Ramos (cell line): ENCODE results near the gene GRM7.

Experiments
- in situ Hi-C: fragments of 300-500 bp; cut with MboI; formaldehyde crosslinking; loops from one replicate; pipeline ENCODE4 v1.14.3; 2022; ENCODE audit warnings: low sequenced_read_pairs; ENCODE audit not compliant: unreplicated experiment

GRM7 gene

GRCh38 chr3:7737263-7737662 lies 876.3 kb downstream of the GRM7 start:
- in situ Hi-C loops = no loop called here

- in situ Hi-C loops = no loop called here
Measured at GRCh38 chr3:7739754-7740153, 878.8 kb downstream of the GRM7 start.

DNA sequence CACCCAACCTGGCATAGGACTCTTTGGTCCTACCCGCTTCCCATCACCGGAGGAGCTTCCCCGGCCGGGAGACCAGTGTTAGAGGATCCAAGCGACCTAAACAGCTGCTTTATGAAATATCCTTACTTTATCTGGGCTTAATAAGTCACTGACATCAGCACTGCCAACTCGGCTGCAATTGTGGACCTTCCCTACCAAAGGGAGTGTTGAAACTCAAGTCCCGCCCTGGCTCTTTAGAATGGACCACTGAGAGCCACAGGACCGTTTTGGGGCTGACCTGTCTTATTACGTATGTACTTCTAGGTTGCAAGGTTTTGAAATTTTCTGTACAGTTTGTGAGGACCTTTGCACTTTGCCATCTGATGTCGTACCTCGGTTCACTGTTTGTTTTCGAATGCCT lies 879.5 kb downstream of the GRM7 start:
- in situ Hi-C loops = no loop called here

DNA sequence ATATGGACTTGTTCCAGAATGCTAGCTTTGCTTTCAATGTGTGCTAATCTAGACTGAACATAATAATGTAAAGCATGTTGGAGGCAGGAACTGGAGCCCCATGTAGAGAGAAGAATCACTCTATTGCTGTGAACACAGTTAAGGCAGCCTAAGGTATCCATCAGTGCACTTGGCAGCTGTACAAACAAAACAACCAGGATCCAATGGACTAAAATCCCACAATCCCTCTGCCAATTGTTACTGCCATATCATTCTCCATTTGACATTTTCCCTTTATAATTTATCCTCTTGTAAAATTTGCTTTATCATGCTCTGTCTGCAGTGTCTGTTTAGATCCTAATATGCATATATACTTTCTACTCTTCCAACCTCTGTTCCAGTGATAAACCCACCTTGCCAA lies 883.9 kb downstream of the GRM7 start:
- in situ Hi-C loops = no loop called here

GRCh38 chr3:7745711-7746110 lies 884.8 kb downstream of the GRM7 start:
- in situ Hi-C loops = no loop called here

- in situ Hi-C loops = no loop called here
Measured at GRCh38 chr3:7749931-7750695, 889.2 kb downstream of the GRM7 start.

GRCh38 chr3:7752005-7752404 lies 891.1 kb downstream of the GRM7 start:
- in situ Hi-C loops = no loop called here

DNA sequence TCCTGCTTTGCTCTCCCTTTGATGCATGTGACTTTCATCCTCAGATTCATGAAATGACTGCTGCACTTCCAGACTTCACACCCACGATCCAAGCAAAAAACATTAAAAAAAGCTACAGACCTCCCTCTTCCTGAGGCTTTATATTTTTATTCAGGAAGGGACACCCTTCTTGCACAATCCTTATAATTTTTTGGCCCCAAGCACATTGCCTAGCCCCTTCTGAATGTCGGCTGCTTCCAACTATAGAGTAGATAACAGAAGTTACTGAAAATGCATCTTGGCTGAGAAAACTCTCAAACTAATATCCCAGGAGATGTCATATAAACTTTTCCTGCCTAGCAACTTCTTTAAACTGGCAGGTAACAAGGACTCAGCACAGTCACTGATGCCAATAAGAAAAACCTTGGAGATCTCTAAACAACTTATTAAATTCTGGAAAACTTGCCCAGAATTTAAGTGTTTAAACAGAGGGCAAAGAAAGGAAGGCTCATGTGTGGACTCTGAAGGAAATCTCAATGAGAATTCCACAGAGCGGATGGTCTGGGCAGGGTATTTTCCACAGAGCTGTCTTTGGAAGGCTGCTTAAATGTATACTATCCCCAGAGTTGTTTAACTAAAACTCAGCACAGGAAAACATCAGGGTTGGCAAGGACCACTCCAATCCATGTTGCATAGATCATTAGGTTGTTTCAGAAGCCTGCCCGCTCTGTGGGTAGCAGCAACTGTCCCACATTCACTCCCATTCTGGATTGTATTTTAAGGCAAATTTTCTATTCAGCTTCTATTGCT lies 893.9 kb downstream of the GRM7 start:
- in situ Hi-C loops = no loop called here

DNA sequence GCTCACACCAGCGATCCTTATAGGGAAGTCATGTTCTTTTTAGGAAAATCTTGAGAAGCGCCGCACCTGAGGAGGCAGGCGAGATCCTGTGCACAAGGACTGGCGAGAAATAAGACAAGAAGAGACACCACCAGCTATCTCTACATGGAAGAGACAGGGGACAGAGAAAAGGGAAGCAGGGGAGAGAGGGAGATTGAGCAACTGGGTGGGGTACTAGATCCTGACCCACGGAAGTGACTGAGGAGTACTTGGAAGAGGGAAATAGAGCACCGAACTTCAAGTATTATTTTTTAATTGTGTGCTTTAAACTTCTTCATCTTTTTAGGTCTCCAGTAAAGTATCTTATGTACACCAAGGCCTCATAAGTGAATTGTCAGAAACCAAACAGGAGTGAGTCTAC lies 898.7 kb downstream of the GRM7 start:
- in situ Hi-C loops = no loop called here

GRCh38 chr3:7760718-7761117 lies 899.8 kb downstream of the GRM7 start:
- in situ Hi-C loops = no loop called here

DNA sequence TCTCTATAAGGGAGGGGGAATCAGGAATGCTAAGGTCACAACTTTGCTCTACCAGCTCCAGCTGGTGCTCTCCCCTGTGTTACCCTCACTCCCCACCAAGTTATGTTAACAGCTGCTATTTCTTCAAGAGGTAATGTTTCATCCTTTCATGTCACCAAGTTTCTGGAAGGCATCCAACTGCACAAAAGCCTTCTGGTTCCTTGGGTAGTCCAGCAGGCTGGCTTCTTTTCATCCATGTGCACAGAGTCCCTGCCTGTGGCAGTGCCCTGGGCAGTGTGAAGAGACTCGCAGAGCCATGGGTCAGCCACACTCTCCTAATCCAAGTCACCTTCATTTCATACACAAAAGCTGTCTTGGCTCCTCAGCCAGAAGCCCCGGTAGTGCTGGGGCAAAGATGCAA lies 903.2 kb downstream of the GRM7 start:
- in situ Hi-C loops = no loop called here

- in situ Hi-C loops = no loop called here
Measured at GRCh38 chr3:7766530-7766929, 905.6 kb downstream of the GRM7 start.

GRCh38 chr3:7779331-7779730 lies 918.4 kb downstream of the GRM7 start:
- in situ Hi-C loops = no loop called here

DNA sequence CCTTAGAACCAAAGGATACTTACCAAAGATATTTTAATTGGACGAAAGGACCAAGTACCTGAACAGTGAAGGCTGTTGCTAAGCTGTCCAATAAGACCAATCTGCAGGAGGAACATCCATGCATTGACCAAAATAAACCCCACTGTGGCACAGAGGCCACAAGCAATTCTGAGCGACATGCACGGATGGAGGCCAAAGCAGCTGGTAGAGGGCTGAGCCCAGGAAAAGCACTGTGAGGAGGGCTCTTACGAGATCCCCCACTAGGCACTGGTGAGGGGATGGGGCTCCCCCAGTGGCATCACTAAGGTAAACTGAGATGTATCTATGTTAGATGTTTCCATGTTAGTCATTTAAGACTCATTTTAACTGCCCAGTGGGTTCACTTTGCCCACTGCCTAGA lies 920.5 kb downstream of the GRM7 start:
- in situ Hi-C loops = no loop called here

GRCh38 chr3:7787871-7788828 lies 927.2 kb downstream of the GRM7 start:
- in situ Hi-C loops = no loop called here

DNA sequence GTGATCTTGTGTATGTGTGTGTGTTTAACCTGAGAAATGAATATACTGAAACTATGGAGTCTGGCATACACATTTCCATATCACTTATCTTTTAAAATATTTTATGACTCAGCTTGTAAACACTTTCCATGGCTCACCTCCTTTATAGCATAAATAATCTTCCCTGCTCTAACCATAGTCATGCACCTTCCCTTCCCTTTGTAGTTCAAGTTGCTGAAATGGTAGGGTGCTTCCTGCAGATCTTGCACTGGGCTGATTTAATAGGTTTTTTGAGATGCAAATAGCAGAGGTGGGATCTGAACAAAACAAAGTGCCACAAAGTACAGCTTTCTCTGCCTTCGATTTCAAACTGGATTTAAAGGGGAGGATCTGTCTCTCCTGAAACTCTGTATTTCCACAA lies 928.0 kb downstream of the GRM7 start:
- in situ Hi-C loops = no loop called here

DNA sequence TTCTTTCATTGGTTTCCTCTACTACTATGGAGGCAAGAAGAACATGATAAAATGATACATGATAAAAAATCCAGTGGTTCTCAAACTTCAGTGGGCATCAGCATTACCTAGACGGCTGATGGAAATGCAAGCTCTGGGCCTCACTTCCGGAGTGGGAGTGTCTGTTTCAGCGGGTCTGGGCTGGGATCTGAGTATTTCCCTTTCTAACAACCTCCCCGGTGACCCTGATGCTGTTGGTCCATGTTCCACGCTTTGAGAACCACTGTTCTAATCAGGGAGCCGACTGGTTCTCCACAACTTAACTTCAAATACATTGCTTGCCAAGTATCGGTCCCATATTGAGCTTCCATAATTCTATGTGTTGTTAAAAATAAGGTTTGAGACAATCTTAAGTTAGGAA lies 928.4 kb downstream of the GRM7 start:
- in situ Hi-C loops = no loop called here

DNA sequence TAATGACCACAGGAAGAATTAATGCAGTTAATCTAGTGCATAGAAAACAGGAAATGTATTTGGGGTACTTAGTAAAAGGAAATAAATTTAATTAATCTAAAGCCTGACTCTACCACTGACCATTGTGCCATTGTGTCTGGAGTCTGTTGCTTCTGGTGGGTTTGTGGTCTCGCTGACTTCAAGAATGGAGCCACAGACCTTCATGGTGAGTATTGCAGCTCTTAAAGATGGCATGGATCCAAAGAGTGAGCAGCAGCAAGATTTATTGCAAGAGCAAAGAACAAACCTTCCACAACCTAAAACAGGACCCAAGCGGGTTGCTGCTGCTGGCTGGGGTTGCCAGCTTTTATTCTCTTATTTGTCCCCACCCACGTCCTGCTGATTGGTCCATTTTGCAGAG lies 929.2 kb downstream of the GRM7 start:
- in situ Hi-C loops = no loop called here
